Endometrial microvascular endothelial cells (primary cell): ENCODE results near the gene KSR2. TPM values are rescaled to one million over a fixed set of nuclear protein-coding genes. Genes with fewer than 3 reads are reported as not detected.

ENCODE experiments used
- in situ Hi-C: cut with HindIII; loops from 2 replicates; pipeline ENCODE4 v1.10.0; 2017; ENCODE audit warnings: low sequenced_read_pairs, low pct_unique_long_range_greater_than_20kb; ENCODE audit errors: inconsistent ontology term
- total RNA-seq: library from RNA; depleted of rRNA; stranded (reverse); fragments of >200 nt; gene quantifications from one replicate; pipeline ENCODE4 v1.2.3, GENCODE V29; 2015; ENCODE audit errors: inconsistent ontology term

The KSR2 gene
- total RNA-seq, 1 donor from 2014 or later, result 5.0 TPM

GRCh38 chr12:117540011-117540410 is 428.8 kb downstream of the KSR2 start:
- in situ Hi-C loops, result no loop called here

GRCh38 chr12:117538926-117539325 is 429.9 kb downstream of the KSR2 start:
- in situ Hi-C loops, result no loop called here

- in situ Hi-C loops, result no loop called here
Measured at GRCh38 chr12:117538032-117538690, 430.6 kb downstream of the KSR2 start.

- in situ Hi-C loops, result no loop called here
Measured at GRCh38 chr12:117533687-117534086, 435.1 kb downstream of the KSR2 start.

GRCh38 chr12:117530796-117531195 is 438.0 kb downstream of the KSR2 start:
- in situ Hi-C loops, result no loop called here

- in situ Hi-C loops, result no loop called here
Measured at GRCh38 chr12:117528538-117528937, 440.3 kb downstream of the KSR2 start.

GRCh38 chr12:117527479-117527855 is 441.3 kb downstream of the KSR2 start:
- in situ Hi-C loops, result no loop called here

- in situ Hi-C loops, result no loop called here
Measured at GRCh38 chr12:117526757-117527478, 441.9 kb downstream of the KSR2 start.

- in situ Hi-C loops, result no loop called here
Measured at GRCh38 chr12:117525766-117526165, 443.0 kb downstream of the KSR2 start.

- in situ Hi-C loops, result no loop called here
Measured at GRCh38 chr12:117524806-117525205, 444.0 kb downstream of the KSR2 start.

- in situ Hi-C loops, result no loop called here
Measured at GRCh38 chr12:117523971-117524370, 444.8 kb downstream of the KSR2 start.

- in situ Hi-C loops, result no loop called here
Measured at GRCh38 chr12:117522559-117522958, 446.2 kb downstream of the KSR2 start.

GRCh38 chr12:117521867-117522266 is 446.9 kb downstream of the KSR2 start:
- in situ Hi-C loops, result no loop called here

GRCh38 chr12:117521346-117521745 is 447.4 kb downstream of the KSR2 start:
- in situ Hi-C loops, result no loop called here

- in situ Hi-C loops, result no loop called here
Measured at GRCh38 chr12:117518594-117519270, 450.1 kb downstream of the KSR2 start.

- in situ Hi-C loops, result no loop called here
Measured at GRCh38 chr12:117517219-117517739, 451.5 kb downstream of the KSR2 start.

GRCh38 chr12:117516034-117516433 is 452.8 kb downstream of the KSR2 start:
- in situ Hi-C loops, result no loop called here

GRCh38 chr12:117514016-117514415 is 454.8 kb downstream of the KSR2 start:
- in situ Hi-C loops, result no loop called here

GRCh38 chr12:117513353-117513752 is 455.4 kb downstream of the KSR2 start:
- in situ Hi-C loops, result no loop called here

- in situ Hi-C loops, result no loop called here
Measured at GRCh38 chr12:117508468-117508867, 460.3 kb downstream of the KSR2 start.
